ENCODE results near the gene CTBP1. TPM values are rescaled to one million over a fixed set of nuclear protein-coding genes. Genes with fewer than 3 reads are reported as not detected.

The CTBP1 gene
- total and polyA plus RNA-seq, 2 donors (not counting 1 experiment from before 2014, with no cell fraction given) = 212 to 343 TPM

DNA sequence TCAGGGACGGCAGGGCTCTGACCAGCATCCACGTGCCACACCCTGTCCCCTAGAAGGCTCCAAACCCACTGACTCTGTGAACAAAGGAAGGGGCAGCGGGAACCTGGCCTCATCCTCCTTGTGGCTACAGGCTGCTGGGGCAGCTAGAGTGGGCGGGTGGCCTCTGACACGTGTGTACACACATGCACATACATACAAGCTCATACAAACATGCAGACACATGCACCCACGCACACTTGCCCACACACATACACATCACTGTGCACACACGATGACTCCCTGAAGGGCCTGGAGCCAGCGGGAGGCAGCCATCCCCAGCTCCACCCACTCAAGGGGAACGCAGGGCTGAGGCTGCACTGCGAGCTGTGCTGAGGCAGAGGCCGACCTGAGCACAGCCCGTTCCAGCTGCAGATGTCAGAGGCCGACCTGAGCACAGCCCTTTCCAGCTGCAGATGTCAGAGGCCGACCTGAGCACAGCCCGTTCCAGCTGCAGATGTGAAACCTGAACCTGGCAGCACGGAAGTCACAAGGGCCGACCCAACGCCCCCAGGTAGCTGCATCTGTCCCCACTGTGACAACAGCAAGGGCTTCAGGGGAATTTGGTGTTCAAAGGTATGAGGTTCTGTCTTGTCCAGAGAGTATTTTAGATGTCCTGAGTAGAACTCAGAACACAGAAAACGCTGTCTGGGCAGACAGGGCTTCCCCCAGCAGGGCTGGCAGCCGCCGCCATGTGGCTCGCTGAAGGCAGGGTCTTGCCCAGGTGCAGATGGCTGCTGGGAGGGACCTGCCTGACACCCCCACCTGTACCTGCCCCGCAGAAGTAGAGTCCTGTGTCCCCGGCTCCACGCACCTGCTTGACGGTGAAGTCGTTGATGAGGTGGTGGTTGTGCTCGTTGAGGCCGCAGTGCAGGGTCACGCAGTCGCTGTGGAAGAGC lies 33.5 kb downstream of the CTBP1 start:
- Histone ChIP-seq H3K27ac (ENCODE audit: low read length in 2 of 2) (no peak overlapping the region), H3K9ac (ENCODE audit: low read length) (no peak overlapping the region), H2AFZ (ENCODE audit: insufficient read depth, low read depth, low read length, poor library complexity, severe bottlenecking) (no peak overlapping the region), H3K36me3 (replicated peaks in 1 of 2; ENCODE audit: control extremely low read depth in 1 of 2, control insufficient read depth in 1 of 2, extremely low read depth in 1 of 2, insufficient read depth in 2 of 2, low read length in 1 of 2) (peaks cover 0 to 59% of the 10 kb centered on the region in 2 experiments), H3K4me2 (replicated peaks; ENCODE audit: low read depth, low read length, poor library complexity, severe bottlenecking) (peak overlapping the region; percentile 83), H3K4me3 (ENCODE audit: control extremely low read depth in 1 of 5, extremely low read depth in 1 of 5, insufficient read depth in 1 of 5, low read depth in 2 of 5, low read length in 4 of 5) (no peak overlapping the region), H3K27me3 (replicated peaks in 1 of 4; ENCODE audit: control extremely low read depth in 1 of 4, control insufficient read depth in 3 of 4, insufficient read depth in 4 of 4, low read length in 3 of 4) (no peaks in the 10 kb centered on the region), H3K9me3 (ENCODE audit: control extremely low read depth in 1 of 3, control insufficient read depth in 2 of 3, insufficient read depth in 1 of 3, low read length in 2 of 3) (no peaks in the 10 kb centered on the region), H4K20me1 (ENCODE audit: control insufficient read depth, insufficient read depth, low read length, poor library complexity, severe bottlenecking) (peaks cover 71% of the 10 kb centered on the region), H3K79me2 (ENCODE audit: control insufficient read depth, insufficient read depth, low read length) (peaks cover 43% of the 10 kb centered on the region), H3K4me1 (ENCODE audit: control insufficient read depth in 2 of 2, insufficient read depth in 2 of 2, low read length in 2 of 2) (peaks cover 41 to 59% of the 10 kb centered on the region in 2 donors)
- no peak for ATAC-seq (ENCODE audit: low read depth)
- H3K4me3 Mint-ChIP-seq = peak overlapping the region; percentile 37
- CTCF ChIA-PET = no interaction called here
- intact Hi-C loops (cut with micrococcal nuclease) = no loop called here
- no peak for TF ChIP-seq EZH2 (IDR thresholded peaks at IDR 0.05; ENCODE audit: borderline replicate concordance, insufficient read depth, low read depth, low read length, poor library complexity, severe bottlenecking)
- TF ChIP-seq, protein P1, sequence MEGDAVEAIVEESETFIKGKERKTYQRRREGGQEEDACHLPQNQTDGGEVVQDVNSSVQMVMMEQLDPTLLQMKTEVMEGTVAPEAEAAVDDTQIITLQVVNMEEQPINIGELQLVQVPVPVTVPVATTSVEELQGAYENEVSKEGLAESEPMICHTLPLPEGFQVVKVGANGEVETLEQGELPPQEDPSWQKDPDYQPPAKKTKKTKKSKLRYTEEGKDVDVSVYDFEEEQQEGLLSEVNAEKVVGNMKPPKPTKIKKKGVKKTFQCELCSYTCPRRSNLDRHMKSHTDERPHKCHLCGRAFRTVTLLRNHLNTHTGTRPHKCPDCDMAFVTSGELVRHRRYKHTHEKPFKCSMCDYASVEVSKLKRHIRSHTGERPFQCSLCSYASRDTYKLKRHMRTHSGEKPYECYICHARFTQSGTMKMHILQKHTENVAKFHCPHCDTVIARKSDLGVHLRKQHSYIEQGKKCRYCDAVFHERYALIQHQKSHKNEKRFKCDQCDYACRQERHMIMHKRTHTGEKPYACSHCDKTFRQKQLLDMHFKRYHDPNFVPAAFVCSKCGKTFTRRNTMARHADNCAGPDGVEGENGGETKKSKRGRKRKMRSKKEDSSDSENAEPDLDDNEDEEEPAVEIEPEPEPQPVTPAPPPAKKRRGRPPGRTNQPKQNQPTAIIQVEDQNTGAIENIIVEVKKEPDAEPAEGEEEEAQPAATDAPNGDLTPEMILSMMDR (IDR thresholded peaks at IDR 0.05) = no peak
- 85% methylated on average over 30 of the region's 31 CpGs for WGBS (ENCODE audit: insufficient coverage)
- H3K4me1 Mint-ChIP-seq = peaks cover 47% of the 10 kb centered on the region
- peak; percentile 41 for DNase-seq
- peak overlapping the region; percentile 10 for H3K27ac Mint-ChIP-seq
- no peaks in the 10 kb centered on the region for H3K27me3 Mint-ChIP-seq
- no peaks in the 10 kb centered on the region for H3K9me3 Mint-ChIP-seq (ENCODE audit: insufficient read depth)
- POLR2A ChIA-PET = no interaction called here
